DMS79 treated with DMSO at 0.1 percent for 48 hours (cell line): ENCODE data around the gene DNAJC17.

Experiments
- DNase-seq: peaks from one replicate; lab custom pipeline; 2025; lab: John Stamatoyannopoulos, UW

DNAJC17 gene

DNA sequence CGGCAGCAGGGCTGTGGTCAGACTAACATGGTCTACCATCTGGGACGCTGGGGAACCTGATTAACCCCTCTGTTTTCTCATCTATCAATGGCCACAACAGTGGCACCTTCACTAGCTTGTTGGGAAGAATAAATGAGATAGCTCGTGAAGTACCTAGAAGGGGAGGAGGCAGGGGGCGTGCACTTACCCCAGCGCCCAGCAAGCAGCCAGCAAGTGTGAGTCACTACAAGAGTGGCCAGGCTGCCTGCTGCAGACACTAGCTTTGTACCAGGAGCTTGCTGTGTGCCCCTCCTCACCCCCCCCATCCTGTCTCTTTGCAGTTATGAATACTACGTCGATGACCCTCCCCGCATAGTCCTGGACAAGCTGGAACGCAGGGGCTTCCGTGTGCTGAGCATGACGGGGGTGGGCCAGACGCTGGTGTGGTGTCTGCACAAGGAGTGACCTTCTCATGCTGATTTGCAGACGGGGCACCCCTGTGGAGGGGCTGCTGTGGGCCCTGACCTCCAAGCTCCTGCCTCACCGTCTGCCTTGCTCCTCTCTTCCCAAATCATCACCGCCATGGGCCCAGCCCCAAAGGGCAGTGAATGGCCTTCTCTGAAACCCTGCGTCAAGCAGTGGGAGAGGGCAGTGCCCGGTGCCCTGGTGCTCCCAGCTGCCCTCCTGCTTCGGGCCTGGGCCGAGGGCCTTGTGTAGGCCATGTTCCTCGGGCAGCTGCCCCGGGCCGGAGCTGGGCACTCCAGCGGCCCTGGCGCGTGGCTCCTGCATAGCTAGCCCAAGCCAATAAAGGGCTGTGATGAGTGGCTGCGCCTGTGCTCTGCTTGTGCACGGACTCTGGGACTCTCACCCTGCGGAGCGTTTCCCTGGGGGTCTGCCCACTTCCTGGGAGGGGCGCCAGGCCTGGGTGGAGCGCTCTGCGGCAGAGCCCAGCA is 40.1 kb downstream of the DNAJC17 start:
- DNase-seq = no peak

DNA sequence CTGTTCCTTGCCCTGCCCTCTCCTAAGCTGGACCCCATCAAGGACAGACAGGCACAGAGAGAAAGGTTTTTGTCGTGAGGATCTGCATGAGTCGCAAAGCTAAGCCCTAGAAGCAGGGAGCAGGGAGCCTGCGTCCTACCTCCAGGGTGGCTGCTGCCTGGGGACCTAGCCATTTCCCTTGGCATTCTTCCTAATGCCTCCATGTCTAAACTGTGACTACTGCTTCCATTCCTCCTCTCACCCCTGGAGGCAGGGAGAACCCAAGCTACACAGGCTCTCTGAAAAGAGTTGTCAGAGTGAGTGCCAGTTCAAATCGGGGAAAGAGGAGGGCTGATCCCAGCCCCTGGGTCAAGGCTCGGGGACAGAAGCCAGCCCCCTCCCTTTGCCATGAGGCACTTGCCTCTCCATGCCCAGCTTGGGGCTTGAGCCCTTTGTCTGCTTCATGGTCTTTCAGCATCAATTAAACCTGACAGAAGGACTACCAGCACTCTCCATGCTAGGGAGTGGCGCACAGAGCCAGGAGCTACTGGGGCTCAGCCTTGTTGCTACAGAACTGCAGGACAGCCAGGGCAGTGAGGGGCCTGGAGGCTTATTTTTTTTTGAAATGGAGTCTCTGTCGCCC is 41.0 kb downstream of the DNAJC17 start:
- DNase-seq = no peak

DNA sequence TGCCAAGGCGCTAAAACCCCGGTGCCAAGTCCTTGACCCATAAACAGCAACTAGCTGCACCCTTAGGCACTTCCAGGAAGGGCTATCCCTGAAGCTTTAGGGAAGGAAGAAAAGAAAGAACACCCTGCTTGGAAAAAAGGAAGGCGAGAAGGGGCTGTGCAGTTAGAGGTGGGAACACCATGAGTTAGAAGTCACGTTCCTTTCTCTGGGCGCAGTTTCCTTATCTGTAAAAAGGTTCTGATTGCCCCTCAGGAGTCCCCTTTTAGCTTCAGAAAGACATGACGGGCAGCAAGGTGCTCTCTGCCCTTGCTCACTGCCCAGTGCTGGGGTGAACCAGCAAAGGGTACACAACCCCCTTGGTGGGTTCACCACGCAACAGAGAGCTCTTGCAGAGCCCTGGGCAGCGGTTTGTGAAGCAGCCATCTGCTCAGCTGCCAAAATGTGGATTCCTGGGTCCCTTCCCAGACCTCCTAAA is 42.6 kb downstream of the DNAJC17 start:
- DNase-seq = peak; percentile 18

DNA sequence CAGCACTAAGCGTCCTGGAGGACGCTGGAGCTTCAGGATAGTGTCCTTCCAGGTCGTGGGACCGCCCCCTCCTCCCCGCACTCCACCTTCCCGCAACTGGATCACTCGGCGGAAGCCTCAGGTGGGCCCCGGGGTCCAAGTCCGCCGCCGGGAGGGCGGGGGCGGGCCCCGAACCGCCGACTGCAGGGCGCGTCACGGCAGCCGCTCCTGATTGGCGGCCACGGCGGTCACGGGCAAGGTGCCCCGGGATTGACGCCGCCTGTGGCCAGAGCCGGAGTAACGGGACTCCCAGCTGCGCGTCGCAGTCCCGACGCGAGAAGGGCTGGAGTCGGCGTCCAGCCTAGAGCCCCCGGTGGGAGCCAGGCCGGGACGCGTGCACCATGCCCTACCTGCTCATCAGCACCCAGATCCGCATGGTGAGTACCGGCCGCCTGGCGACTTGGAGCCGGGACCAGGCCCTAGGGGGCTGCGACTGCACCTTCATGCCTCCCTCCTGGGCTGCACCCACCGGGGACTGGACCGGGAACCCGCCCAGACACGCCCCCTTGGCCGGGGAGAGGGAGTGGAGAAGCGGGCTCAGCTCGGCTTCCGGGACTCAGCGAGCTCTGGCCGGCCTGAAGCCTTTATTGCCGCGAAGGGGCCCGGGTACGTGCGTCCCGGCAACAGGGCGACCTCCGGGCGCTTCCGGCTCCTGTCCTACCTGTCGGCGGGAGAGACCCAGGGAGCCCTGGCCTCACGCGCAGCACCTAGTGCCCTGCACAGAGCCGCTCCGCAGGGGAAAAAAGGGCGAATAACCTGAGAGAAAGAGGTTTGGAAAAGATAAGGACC is 43.3 kb downstream of the DNAJC17 start, which contains the start of gene GCHFR:
GCHFR (plus strand) TSS at position 268 of the 828 bp plus-strand sequence; CDS start at position 381, 113 bp downstream.
- DNase-seq = peak; percentile 29

DNA sequence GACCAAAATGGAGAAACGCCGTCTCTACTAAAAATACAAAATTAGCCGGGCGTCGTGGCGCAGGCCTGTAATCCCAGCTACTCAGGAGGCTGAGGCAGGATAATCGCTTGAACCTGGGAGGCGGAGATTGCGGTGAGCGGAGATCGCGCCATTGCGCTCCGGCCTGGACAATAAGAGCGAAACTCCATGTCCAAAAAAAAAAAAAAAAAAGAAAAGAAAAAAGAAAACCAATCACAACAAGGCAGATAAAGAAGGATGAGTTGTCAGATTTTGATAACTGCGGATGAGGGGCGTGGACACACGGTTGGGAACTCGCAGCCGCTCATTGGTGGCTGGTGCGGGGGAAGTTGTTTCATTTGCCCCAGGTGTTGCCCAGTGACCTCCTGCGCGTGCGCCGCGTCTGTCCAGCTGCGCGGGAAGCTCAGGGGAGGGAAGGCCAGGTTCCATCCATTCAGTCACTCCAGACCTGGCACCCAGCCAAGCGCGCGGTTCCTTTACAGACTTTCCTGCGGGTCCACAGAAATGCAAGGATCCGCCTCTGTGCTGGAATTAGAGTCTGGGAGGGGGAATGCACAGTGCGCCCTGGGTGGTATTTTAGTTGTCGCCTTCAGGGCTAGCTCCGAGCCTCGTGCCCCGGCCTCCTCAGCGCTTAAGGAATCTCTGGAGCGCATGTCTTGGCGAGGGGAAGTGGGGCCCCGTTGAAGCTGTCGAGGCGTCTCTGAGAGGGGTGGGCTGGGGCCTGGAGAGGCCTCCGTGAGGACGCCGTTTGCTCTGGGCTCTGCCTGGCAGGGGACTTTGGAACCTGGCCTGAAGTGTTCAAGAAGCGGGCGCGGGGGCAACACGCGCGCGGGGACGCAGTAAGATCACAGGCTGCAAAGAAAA is 44.1 kb downstream of the DNAJC17 start:
- DNase-seq = peak; percentile 61

DNA sequence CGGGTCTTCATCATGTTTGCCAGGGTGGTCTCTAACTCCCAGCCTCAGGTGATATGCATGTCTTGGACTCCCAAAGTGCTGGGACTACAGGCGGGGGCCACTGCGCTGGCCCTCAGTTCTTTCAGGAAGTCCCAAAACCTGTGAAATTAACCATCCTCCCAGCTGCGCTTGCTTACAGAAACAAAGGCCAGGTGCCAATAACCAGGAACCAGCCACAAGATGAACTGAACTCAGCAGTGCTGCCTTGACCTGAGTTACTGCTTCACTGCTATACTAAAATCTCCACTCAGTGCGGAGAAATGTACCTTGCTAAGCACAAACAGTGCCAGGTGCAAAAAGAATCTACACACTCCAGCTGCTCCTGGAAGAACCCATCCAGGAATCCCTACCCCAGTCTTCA is 47.3 kb downstream of the DNAJC17 start:
- no peak for DNase-seq

DNA sequence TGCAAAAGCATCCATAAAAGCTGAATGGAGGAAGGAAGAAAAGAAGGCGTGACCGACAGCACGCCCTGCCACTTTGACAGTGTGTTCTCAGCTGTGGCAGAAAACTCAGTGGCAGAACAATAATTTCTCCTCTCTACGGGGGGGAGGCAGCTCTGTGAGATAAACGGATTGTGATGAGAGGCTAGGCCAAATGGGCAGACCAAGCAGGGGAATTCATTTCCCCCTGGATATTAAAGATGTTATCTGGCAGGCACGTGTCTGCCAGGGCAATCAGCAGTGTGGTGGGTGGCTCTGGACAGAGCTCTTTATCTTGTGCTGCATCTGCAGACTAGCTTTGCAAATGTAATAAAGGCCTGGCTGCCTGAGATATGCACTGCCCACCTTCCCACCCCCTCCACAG is 50.3 kb downstream of the DNAJC17 start:
- no peak for DNase-seq

DNA sequence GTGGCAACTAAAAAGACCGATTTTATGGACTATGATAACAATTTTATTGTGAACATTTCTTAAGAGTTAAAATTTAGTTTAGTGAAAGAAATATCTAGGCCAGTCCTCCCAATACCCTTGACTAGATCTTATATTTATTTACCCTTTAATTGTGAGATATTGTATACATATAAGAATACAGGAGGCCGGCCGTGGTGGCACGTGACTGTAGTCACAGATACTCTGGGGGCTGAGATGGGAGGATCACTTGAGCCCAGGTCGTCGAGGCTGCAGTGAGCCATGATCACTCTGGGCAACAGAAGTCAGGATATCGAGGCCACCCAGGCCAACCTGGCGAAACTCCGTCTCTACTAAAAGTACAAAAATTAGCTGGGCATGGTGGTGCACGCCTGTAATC is 51.5 kb downstream of the DNAJC17 start:
- peak; percentile 29 for DNase-seq

DNA sequence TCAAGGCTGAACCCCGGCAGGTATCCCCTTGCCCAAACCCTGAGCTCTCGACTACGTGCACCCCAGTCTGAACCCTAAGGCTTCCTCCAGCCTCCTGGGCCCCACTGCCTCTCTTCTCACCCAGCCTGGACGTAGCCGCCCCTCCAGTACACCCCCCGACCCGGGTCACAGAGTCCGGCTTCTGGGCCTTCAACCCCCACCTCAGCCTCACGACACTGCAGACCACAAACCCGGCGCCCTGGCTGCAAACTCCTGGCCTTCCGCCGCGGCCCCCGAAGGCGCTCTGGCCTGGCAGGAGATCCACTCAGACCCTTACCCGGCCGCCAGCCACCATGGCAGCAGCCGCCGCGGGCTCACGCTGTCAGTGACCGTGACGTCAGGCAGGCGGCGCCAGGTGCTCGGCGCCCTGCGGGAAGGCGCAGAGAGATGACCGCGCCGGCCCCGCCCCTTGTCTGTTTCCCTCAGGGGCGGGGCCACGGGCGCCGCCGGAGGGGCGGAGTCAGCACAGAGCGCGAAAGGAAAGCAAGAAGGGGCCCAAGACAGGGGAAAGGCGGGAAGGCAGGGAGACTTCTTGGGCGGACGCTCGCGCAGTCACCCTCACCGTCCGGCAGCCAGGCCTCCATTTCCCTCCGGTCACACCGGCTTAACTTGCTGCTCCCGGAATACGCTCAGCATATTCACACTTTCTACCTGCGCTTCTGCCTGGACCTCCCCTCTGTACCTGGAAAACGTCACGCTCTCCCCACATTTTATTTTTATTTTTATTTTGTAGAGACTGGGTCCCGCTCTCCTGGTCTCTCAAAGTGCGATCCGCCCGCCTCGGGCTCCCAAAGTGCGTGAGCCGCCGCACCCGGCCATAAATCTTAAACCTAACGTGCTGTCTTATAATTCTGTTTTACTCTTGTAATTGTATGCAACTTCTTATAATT is 52.1 kb downstream of the DNAJC17 start, which contains the start of gene RMDN3:
RMDN3 (minus strand) TSS at position 372 of the 929 bp plus-strand sequence. CDS start 471 bp downstream, outside the sequence.
- DNase-seq = peak; percentile 75

DNA sequence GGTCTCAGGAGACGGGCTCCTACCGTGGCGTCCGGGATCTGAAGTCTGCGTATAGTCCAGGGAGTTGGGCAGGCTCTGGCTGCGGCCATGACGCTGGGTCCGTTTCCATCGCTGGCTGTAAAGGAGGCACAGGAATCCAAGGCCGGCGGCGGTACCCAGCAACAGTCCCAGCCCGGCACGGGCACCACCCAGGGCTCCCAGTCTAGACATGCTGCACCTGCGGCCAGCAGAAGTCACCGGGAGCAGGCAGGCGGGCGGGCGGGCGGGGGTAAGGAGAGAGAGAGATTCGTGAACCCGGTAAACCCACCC is 52.7 kb downstream of the DNAJC17 start:
- DNase-seq = no peak

DNA sequence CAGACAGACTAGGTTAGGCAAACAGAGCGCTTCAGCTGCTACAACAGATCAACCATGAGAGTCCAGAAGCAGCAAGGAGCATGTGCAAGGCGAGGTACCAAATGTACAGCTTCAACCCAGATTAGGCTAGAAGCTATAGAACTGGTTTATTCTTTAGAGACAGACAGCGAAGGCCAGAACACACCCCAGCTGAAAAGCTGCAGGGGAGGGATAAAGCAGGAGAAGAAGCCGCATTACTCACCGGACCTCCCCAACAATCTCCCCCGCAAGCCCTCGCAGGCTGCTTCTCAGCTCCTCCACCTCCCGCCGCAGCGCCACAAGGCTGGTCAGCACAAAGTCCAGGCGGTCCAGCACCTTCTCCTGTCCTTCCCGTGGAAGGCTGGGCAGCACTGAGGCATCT is 55.5 kb downstream of the DNAJC17 start:
- no peak for DNase-seq

DNA sequence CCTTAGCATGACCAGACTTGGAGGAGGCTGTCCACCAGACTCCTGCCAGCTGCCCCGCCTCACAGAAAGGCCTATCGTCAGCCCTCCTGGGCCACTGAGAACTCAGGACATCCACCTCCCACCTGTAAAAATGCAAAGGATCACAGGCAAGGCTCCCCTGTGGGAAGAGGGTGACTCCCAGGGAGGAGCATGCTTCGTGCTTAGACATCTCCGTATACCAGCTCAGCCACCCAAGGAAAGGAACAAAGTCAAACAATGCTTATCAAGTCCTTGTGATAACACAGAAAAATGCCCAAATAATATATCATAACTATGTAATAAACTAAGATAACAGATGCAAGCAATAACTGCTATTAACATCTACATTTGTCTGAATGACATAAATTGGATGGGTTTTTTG is 56.4 kb downstream of the DNAJC17 start:
- DNase-seq = no peak

DNA sequence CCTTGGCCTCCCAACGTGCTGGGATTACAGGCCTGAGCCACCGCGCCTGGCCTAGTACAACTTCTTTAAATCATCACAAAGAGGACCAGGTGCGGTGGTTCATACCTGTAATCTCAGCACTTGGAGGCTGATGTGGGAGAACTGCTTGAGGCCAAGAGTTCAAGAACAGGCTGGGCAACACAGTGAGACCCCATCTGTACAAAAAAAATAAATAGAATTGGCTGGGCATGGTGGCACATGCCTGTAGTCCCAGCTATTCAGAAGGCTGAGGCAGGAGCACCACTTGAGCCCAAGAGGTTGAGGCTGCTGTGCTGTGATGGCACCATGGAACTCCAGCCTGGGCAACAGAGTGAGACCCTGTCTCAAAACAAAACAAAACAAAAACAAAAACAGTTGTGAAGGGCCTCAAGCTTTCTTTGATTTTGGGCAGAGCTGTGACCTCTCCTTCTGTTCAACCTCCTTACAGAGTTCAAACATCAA is 58.1 kb downstream of the DNAJC17 start:
- DNase-seq = no peak

DNA sequence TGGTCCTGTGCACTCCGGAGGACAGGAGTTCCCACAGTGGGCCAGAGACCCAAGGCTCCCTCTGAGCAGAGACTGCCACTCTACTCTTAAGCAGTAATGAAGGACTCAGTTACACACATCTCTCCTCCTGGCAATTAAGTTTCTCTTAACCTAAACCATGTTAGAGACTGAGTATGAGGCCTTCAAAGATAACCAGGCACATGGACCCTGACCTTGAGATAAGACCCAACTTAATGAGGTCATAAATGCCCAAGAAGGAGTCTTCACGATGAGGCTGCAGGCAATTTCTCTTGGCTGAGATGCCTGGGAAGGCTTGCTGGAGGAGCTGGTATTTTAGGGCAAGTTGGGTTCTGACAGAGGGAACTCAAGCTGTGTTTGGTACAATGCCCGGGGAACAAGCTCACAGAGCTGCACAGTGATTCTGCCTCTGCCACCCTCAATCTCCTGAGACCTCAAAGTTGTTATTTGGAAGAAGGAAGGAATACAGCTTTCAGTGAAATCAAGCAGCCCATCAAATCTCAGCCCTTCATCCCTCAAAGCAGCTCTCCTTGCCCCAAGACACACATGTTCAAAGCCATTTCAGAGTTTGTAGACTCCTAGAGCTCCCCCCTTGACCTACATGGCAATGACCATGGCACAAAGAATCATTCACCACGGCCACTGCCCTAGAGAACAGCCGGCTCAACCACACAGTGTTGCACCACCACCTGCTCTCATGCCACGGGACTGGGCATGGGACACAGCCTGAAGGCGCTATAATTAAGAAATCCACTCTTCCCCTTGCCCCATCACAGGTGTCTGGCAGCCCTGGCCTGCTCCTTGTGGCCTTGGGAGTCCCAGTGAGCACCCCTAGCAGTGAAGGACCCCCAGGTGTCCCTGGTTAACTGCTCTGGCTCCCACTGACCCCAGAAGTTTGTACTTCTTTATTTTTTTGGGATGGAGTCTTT is 59.3 kb downstream of the DNAJC17 start:
- DNase-seq = no peak

DNA sequence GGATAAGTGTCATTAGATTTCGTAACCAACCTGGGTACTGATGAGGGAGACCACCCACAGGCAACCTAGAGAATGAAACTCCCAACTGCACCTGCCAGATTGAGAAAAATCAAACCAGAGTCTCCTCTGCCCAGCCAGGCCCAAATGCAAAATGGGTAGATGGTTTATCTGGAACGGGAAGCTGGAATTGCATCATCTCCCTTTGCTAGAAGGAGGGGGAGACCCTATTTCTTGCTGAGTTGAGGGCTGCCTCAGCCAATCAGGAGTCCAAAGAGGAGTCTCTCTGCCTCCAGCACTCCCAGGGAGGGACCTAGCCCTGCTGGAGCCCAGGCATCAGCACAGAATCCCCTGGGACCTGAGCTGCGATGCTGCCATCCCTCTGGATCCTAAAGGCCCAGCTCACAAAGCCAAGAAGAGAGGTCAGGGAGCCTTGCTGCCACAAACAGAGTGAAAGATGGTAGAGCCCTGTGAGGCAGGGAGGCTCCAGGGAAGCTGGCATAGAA is 60.3 kb downstream of the DNAJC17 start:
- no peak for DNase-seq

DNA sequence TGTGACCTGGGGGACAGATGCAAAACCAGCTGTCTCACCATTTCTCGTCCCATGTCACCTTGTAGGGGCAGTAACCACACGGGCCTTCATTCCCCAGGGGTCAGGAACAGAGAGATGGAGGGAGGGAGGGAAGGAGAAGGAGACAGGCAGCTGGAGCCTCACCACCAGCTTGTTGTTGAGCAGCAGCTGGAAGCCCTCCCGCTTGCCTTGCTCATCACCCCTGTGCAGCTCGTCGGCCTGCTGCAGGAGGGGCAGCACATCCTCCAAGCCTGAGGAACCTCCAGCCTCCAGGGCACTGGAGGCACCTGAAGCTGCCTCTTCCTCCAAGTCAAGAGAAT is 62.5 kb downstream of the DNAJC17 start:
- DNase-seq = no peak

DNA sequence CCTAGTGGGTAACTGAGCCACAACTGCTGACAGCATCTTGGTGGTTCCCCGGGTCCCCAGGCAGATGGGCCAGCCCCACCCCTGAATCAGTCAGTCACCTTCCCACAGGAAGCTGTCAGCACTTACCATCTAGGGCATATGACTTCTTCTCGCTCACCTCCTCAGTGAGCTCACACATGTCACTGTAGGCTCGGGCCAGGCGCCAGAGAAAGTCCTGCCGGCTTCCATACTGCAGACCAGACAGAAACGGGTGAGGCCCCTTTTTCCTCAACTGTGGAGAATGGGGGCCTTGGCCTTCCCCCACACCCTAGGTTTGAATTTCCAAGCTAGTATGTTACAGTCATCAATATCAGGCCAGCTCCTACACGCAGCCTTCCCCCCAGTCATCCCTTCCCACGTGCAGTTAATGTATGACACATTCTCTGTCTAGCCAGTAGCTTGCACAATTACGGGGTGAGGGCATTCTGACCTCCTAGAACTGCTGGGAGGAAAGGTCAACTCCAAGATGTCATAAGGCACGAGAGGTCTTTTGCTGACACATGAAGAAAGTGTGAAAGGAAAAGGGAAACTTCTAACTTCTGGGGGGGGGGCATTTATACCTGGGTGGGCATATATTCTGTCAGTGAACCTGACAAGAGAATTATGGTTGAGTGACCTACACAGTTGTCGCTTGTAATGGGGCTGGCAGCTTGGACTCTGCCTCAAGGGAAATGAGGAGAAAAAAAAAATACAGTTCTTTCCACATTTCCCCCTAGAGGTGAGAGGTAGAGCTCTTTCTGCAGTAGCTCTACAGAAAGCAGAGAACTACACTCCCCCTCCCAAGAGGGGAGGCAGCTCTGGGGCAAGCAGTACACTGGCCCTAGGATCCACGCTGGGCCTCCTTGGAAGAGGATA is 63.1 kb downstream of the DNAJC17 start:
- DNase-seq = no peak

DNA sequence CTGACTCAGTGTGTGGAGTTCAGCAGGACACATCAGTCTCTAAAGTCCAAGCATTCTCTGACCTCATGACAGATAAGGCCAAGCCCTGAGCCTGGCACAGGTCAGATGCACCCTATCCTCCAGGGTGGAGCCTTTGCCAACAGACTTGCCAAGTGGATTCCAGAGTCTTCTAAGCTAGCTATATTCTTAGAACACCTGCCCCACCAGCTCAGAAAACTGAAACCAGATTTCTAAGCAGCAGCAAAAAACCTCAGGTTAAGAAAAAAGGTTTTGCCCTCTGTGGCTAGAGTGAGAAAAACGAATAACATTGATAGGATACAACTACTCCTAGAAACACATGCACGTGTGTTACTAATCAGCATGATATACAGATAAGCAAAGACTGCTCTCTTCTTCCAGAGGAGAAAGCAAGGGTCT is 63.8 kb downstream of the DNAJC17 start:
- DNase-seq = no peak
